Hepatocyte (in vitro differentiated cells): ENCODE data around the gene SMARCC2. TPM values are rescaled to one million over a fixed set of nuclear protein-coding genes. Genes with fewer than 3 reads are reported as not detected.

ENCODE experiments used
- DNase-seq: peaks from one replicate; pipeline ENCODE4 v3.0.0-alpha.2; 2016; ENCODE audit warnings: low spot score
- H2AFZ ChIP-seq: fragments of 200-600 bp; sonication (generic); 2 replicates; pipeline ENCODE4 v1.6.0; 2016; ENCODE audit warnings: antibody characterized with exemption, mild to moderate bottlenecking
- H3K27ac ChIP-seq: fragments of 200-600 bp; sonication (generic); 2 replicates; pipeline ENCODE4 v1.5.1; 2016; ENCODE audit warnings: mild to moderate bottlenecking
- H3K27me3 ChIP-seq: fragments of 200-600 bp; sonication (generic); 2 replicates; pipeline ENCODE4 v1.6.1; 2016
- H3K36me3 ChIP-seq: fragments of 200-600 bp; sonication (generic); replicated peaks from 2 replicates; pipeline ENCODE4 v1.5.1; 2016; ENCODE audit warnings: low read depth; ENCODE audit not compliant: insufficient read depth
- H3K4me1 ChIP-seq: fragments of 200-600 bp; sonication (generic); 2 replicates; pipeline ENCODE4 v1.5.1; 2016; ENCODE audit warnings: mild to moderate bottlenecking, moderate library complexity; ENCODE audit not compliant: insufficient read depth
- H3K4me2 ChIP-seq: fragments of 200-600 bp; sonication (generic); 2 replicates; pipeline ENCODE4 v1.6.0; 2016
- H3K4me3 ChIP-seq: fragments of 200-600 bp; sonication (generic); 2 replicates; pipeline ENCODE4 v1.5.1; 2016; ENCODE audit warnings: mild to moderate bottlenecking
- H3K79me2 ChIP-seq: fragments of 200-600 bp; sonication (generic); 2 replicates; pipeline ENCODE4 v1.6.0; 2017; ENCODE audit warnings: mild to moderate bottlenecking
- H3K9me2 ChIP-seq: fragments of 200-600 bp; sonication (generic); replicated peaks from 2 replicates; pipeline ENCODE4 v1.6.0; 2017; ENCODE audit warnings: mild to moderate bottlenecking; ENCODE audit not compliant: insufficient read depth
- H3K9me3 ChIP-seq: fragments of 200-600 bp; sonication (generic); 2 replicates; pipeline ENCODE4 v1.5.1; 2016; ENCODE audit warnings: low read depth, mild to moderate bottlenecking
- H4K20me1 ChIP-seq: fragments of 200-600 bp; sonication (generic); 2 replicates; pipeline ENCODE4 v1.6.0; 2016; ENCODE audit warnings: mild to moderate bottlenecking; ENCODE audit not compliant: insufficient read depth, poor library complexity, severe bottlenecking
- EZH2 ChIP-seq: fragments of 200-600 bp; sonication (generic); IDR thresholded peaks from 2 replicates; pipeline ENCODE4 v1.6.1; 2016; ENCODE audit warnings: antibody characterized with exemption, mild to moderate bottlenecking, borderline replicate concordance
- EZH2phosphoT487 ChIP-seq: fragments of 200-600 bp; sonication (generic); IDR thresholded peaks from one replicate; pipeline ENCODE4 v1.6.1; 2018; ENCODE audit warnings: antibody characterized with exemption, mild to moderate bottlenecking, low read depth, moderate library complexity; ENCODE audit not compliant: unreplicated experiment, severe bottlenecking
- WGBS: methylation state at CpG from one replicate; pipeline ENCODE4 v1.1.6; 2016; ENCODE audit warnings: low lambda C conversion rate; ENCODE audit errors: missing lambda C conversion rate; 5-methylcytosine and 5-hydroxymethylcytosine counted together
- polyA plus RNA-seq: library from polyadenylated mRNA; unstranded; fragments of >200 nt; fragmentation: Nextera tagmentation; extraction: Ambion mirVana; gene quantifications from 2 replicates; pipeline ENCODE4 v1.2.1, GENCODE V29; 2016
- total RNA-seq: library from RNA; depleted of rRNA; stranded (reverse); fragments of >200 nt; gene quantifications from 2 replicates; pipeline ENCODE4 v1.2.3, GENCODE V29; 2014
- TF ChIP-seq, protein P1 (sequence below): fragments of 200-600 bp; sonication (generic); IDR thresholded peaks from 2 replicates; pipeline ENCODE4 v1.5.1; 2016; ENCODE audit warnings: antibody characterized with exemption, mild to moderate bottlenecking; ENCODE audit not compliant: poor library complexity

The SMARCC2 gene
- total and polyA plus RNA-seq, 2 experiments from 2014 or later: 34.8 to 68.6 TPM

DNA sequence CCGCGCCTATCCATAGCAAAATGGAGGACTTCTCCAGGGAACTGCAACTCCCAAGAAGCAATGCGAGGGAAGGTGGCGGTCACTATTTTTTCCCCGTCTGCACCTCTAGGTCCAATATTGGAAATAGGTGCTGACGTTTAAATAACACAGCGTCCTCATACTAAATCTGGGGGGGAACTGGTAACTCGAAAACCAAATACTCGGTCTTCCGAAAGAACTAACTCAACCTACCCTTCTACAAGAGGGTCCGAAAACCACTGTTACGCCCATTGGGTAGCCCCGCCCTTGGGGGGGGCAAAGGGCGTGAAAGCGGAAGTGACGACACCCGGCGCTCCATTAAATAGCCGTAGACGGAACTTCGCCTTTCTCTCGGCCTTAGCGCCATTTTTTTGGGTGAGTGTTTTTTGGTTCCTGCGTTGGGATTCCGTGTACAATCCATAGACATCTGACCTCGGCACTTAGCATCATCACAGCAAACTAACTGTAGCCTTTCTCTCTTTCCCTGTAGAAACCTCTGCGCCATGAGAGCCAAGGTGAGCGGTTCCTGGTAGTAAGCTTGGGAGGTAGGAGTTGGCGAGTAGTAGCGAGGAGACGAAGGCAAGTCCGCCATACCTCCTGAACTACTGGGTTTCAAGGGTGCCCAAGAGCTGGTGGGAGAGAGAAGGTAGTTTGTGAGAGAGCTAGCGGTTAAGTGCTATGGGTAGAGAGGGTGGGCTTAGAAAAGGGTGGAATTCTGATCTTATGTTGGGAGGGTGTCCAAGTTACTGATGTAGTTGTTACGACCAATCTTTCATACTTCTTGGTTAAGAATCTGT is 72.8 kb downstream of the SMARCC2 start, which contains the start of gene RPL41:
TSS of gene RPL41 (plus strand) at position 367 of the 815 bp plus-strand sequence.
- Histone ChIP-seq H3K79me2 (peaks cover 12% of the 10 kb centered on the region), H3K4me1 (peaks cover 14% of the 10 kb centered on the region), H3K4me2 (peak within 1 kb of the TSS; percentile 85), H3K36me3 (no peaks in the 10 kb centered on the region), H3K27ac (peak within 1 kb of the TSS; percentile 97), H3K4me3 (peak within 1 kb of the TSS; percentile 49), H3K27me3 (no peaks in the 10 kb centered on the region), H2AFZ (peak within 1 kb of the TSS; percentile 94), H4K20me1 (peaks cover 2% of the 10 kb centered on the region), H3K9me2 (no peaks in the 10 kb centered on the region), H3K9me3 (no peaks in the 10 kb centered on the region)
- WGBS: under 1% methylated on average over 34 of the region's 34 CpGs
- TF ChIP-seq EZH2 (no peak), EZH2phosphoT487 (no peak)
- TF ChIP-seq, protein P1, sequence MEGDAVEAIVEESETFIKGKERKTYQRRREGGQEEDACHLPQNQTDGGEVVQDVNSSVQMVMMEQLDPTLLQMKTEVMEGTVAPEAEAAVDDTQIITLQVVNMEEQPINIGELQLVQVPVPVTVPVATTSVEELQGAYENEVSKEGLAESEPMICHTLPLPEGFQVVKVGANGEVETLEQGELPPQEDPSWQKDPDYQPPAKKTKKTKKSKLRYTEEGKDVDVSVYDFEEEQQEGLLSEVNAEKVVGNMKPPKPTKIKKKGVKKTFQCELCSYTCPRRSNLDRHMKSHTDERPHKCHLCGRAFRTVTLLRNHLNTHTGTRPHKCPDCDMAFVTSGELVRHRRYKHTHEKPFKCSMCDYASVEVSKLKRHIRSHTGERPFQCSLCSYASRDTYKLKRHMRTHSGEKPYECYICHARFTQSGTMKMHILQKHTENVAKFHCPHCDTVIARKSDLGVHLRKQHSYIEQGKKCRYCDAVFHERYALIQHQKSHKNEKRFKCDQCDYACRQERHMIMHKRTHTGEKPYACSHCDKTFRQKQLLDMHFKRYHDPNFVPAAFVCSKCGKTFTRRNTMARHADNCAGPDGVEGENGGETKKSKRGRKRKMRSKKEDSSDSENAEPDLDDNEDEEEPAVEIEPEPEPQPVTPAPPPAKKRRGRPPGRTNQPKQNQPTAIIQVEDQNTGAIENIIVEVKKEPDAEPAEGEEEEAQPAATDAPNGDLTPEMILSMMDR: no peak
- peak; percentile 97 for DNase-seq

DNA sequence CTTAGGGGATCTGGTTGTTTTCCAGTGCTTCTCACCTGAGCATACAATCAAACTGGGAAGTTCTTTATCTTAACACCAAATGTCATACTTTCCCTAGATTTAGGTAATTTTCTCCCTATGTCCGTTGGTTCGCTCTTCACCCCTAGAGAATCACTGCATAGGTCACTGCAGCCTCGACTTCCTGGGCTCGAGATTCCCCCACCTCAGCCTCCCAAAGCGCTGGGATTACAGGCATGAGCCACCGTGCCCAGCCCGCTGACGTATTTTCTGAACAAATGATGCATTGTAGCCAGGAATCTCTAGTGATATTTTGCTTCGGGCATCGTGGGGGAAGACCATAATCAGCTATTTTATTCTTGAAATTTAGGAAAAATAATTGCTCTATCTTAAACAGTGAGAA is 74.0 kb downstream of the SMARCC2 start:
- no peak for DNase-seq
- WGBS: 37% methylated on average over 10 of the region's 10 CpGs
- H2AFZ ChIP-seq: peak overlapping the region; percentile 94

GRCh38 chr12:56114084-56114483 is 75.2 kb downstream of the SMARCC2 start:
- Histone ChIP-seq H4K20me1 (peaks cover 2% of the 10 kb centered on the region), H3K27ac (no peak overlapping the region), H3K79me2 (peaks cover 10% of the 10 kb centered on the region), H3K9me2 (no peaks in the 10 kb centered on the region), H2AFZ (no peak overlapping the region), H3K4me1 (peaks cover 4% of the 10 kb centered on the region), H3K9me3 (no peaks in the 10 kb centered on the region), H3K36me3 (no peaks in the 10 kb centered on the region), H3K4me3 (no peak overlapping the region), H3K27me3 (no peaks in the 10 kb centered on the region), H3K4me2 (no peak overlapping the region)
- TF ChIP-seq EZH2phosphoT487 (no peak), EZH2 (no peak)
- TF ChIP-seq, protein P1: no peak
- DNase-seq: no peak
- WGBS: 86% methylated on average over 1 of the region's 1 CpG

More for the DNA sequence above, 74.0 kb downstream of the SMARCC2 start:
- Histone ChIP-seq H4K20me1 (peaks cover 2% of the 10 kb centered on the region), H3K4me3 (peak overlapping the region; percentile 33), H3K79me2 (peaks cover 12% of the 10 kb centered on the region), H3K9me2 (no peaks in the 10 kb centered on the region), H3K4me2 (peak overlapping the region; percentile 85), H3K4me1 (peaks cover 14% of the 10 kb centered on the region), H3K27me3 (no peaks in the 10 kb centered on the region), H3K9me3 (no peaks in the 10 kb centered on the region), H3K27ac (peak overlapping the region; percentile 97), H3K36me3 (no peaks in the 10 kb centered on the region)
- TF ChIP-seq EZH2 (no peak), EZH2phosphoT487 (no peak)
- TF ChIP-seq, protein P1: no peak

Other genes with a start within 250 kb of the SMARCC2 start
- 8.6 and 15.3 TPM in 2 replicates for gene PMEL, start 223.4 kb downstream of the SMARCC2 start, total RNA-seq
- gene PMEL, start 223.4 kb downstream of the SMARCC2 start, polyA plus RNA-seq: 27.9 and 34.2 TPM in 2 replicates
- 26.6 and 31.1 TPM in 2 replicates for gene CDK2, start 222.7 kb downstream of the SMARCC2 start, total RNA-seq
- 23.9 and 25.8 TPM in 2 replicates for gene CDK2, start 222.7 kb downstream of the SMARCC2 start, polyA plus RNA-seq
- gene RAB5B, start 215.4 kb downstream of the SMARCC2 start, total RNA-seq: 79.1 and 93.4 TPM in 2 replicates
- gene RAB5B, start 215.4 kb downstream of the SMARCC2 start, polyA plus RNA-seq: 101 and 103 TPM in 2 replicates
- 26.9 and 30.2 TPM in 2 replicates for gene SUOX, start 192.2 kb downstream of the SMARCC2 start, total RNA-seq
- gene SUOX, start 192.2 kb downstream of the SMARCC2 start, polyA plus RNA-seq: 19.7 and 25.6 TPM in 2 replicates
- 1.6 and 6.7 TPM in 2 replicates for gene IKZF4, start 168.4 kb downstream of the SMARCC2 start, total RNA-seq
- gene IKZF4, start 168.4 kb downstream of the SMARCC2 start, polyA plus RNA-seq: 3.5 and 5.3 TPM in 2 replicates
- 665 and 673 TPM in 2 replicates for gene RPS26, start 147.6 kb downstream of the SMARCC2 start, total RNA-seq
- 245 and 252 TPM in 2 replicates for gene RPS26, start 147.6 kb downstream of the SMARCC2 start, polyA plus RNA-seq
- gene ERBB3, start 109.3 kb downstream of the SMARCC2 start, total RNA-seq: 104 and 128 TPM in 2 replicates
- gene ERBB3, start 109.3 kb downstream of the SMARCC2 start, polyA plus RNA-seq: 56.1 and 69.0 TPM in 2 replicates
- 87.9 and 90.7 TPM in 2 replicates for gene PA2G4, start 84.9 kb downstream of the SMARCC2 start, total RNA-seq
- 102 and 109 TPM in 2 replicates for gene PA2G4, start 84.9 kb downstream of the SMARCC2 start, polyA plus RNA-seq
- 2,379 and 2,801 TPM in 2 replicates for gene RPL41, start 72.8 kb downstream of the SMARCC2 start, total RNA-seq
- gene RPL41, start 72.8 kb downstream of the SMARCC2 start, polyA plus RNA-seq: 2,115 and 2,240 TPM in 2 replicates
- 3.7 and 9.0 TPM in 2 replicates for gene ZC3H10, start 71.2 kb downstream of the SMARCC2 start, total RNA-seq
- gene ZC3H10, start 71.2 kb downstream of the SMARCC2 start, polyA plus RNA-seq: 2.2 and 5.7 TPM in 2 replicates
- gene ESYT1, start 61.2 kb downstream of the SMARCC2 start, total RNA-seq: 44.9 and 52.3 TPM in 2 replicates
- gene ESYT1, start 61.2 kb downstream of the SMARCC2 start, polyA plus RNA-seq: 40.0 and 43.8 TPM in 2 replicates
- gene MYL6B, start 36.9 kb downstream of the SMARCC2 start, total RNA-seq: 80.6 and 98.1 TPM in 2 replicates
- 82.2 and 83.9 TPM in 2 replicates for gene MYL6B, start 36.9 kb downstream of the SMARCC2 start, polyA plus RNA-seq
- 1,441 and 1,490 TPM in 2 replicates for gene MYL6, start 31.1 kb downstream of the SMARCC2 start, total RNA-seq
- 2,273 and 2,387 TPM in 2 replicates for gene MYL6, start 31.1 kb downstream of the SMARCC2 start, polyA plus RNA-seq
- gene RNF41, start 32.4 kb upstream of the SMARCC2 start, total RNA-seq: 47.6 and 66.4 TPM in 2 replicates
- 12.2 and 22.5 TPM in 2 replicates for gene RNF41, start 32.4 kb upstream of the SMARCC2 start, polyA plus RNA-seq
- gene NABP2, start 34.9 kb upstream of the SMARCC2 start, total RNA-seq: 21.9 and 35.4 TPM in 2 replicates
- 12.4 and 12.5 TPM in 2 replicates for gene NABP2, start 34.9 kb upstream of the SMARCC2 start, polyA plus RNA-seq
- 179 and 187 TPM in 2 replicates for gene SLC39A5, start 40.6 kb upstream of the SMARCC2 start, total RNA-seq
- 155 and 167 TPM in 2 replicates for gene SLC39A5, start 40.6 kb upstream of the SMARCC2 start, polyA plus RNA-seq
- gene ANKRD52, start 68.9 kb upstream of the SMARCC2 start, total RNA-seq: 21.9 and 23.3 TPM in 2 replicates
- gene ANKRD52, start 68.9 kb upstream of the SMARCC2 start, polyA plus RNA-seq: 37.2 and 46.8 TPM in 2 replicates
- 7.8 and 8.2 TPM in 2 replicates for gene COQ10A, start 77.5 kb upstream of the SMARCC2 start, total RNA-seq
- 9.6 and 10.7 TPM in 2 replicates for gene COQ10A, start 77.5 kb upstream of the SMARCC2 start, polyA plus RNA-seq
- gene CS, start 110.8 kb upstream of the SMARCC2 start, total RNA-seq: 111 and 115 TPM in 2 replicates
- 83.2 and 96.6 TPM in 2 replicates for gene CS, start 110.8 kb upstream of the SMARCC2 start, polyA plus RNA-seq
- gene CNPY2, start 126.5 kb upstream of the SMARCC2 start, total RNA-seq: 155 and 179 TPM in 2 replicates
- gene CNPY2, start 126.5 kb upstream of the SMARCC2 start, polyA plus RNA-seq: 428 and 474 TPM in 2 replicates
- 23.5 and 29.4 TPM in 2 replicates for gene PAN2, start 144.5 kb upstream of the SMARCC2 start, total RNA-seq
- gene PAN2, start 144.5 kb upstream of the SMARCC2 start, polyA plus RNA-seq: 23.6 and 41.1 TPM in 2 replicates
- 2.0 and 2.3 TPM in 2 replicates for gene IL23A, start 149.4 kb upstream of the SMARCC2 start, total RNA-seq
- 2.1 and 3.1 TPM in 2 replicates for gene IL23A, start 149.4 kb upstream of the SMARCC2 start, polyA plus RNA-seq
- 148 and 157 TPM in 2 replicates for gene STAT2, start 170.6 kb upstream of the SMARCC2 start, total RNA-seq
- gene STAT2, start 170.6 kb upstream of the SMARCC2 start, polyA plus RNA-seq: 90.1 and 104 TPM in 2 replicates
- 0.12 TPM in 1 of 2 replicates, not detected in the other for gene APOF, start 173.4 kb upstream of the SMARCC2 start, total RNA-seq
- gene APOF, start 173.4 kb upstream of the SMARCC2 start, polyA plus RNA-seq: 0.55 TPM in 1 of 2 replicates, not detected in the other